Measurements from ENCODE around the gene EIF4A3.

Gene EIF4A3

GRCh38 chr17:80183581-80184422 is 36.9 kb upstream of the EIF4A3 start:
- TF ChIP-seq CTCF (IDR thresholded peaks at IDR 0.05; ENCODE audit: borderline replicate concordance, control extremely low read depth, extremely low read depth, insufficient read depth, missing control alignments), result no peak
- in situ Hi-C loops (cut with MboI; ENCODE audit: low sequenced_read_pairs, unreplicated experiment), result no loop called here
- DNase-seq (ENCODE audit: low spot score), result no peak

GRCh38 chr17:80182845-80183223 is 35.9 kb upstream of the EIF4A3 start:
- TF ChIP-seq CTCF (IDR thresholded peaks at IDR 0.05; ENCODE audit: borderline replicate concordance, control extremely low read depth, extremely low read depth, insufficient read depth, missing control alignments), result no peak
- DNase-seq (ENCODE audit: low spot score), result no peak
- in situ Hi-C loops (cut with MboI; ENCODE audit: low sequenced_read_pairs, unreplicated experiment), result no loop called here

GRCh38 chr17:80182118-80182844 is 35.4 kb upstream of the EIF4A3 start:
- no peak for TF ChIP-seq CTCF (IDR thresholded peaks at IDR 0.05; ENCODE audit: borderline replicate concordance, control extremely low read depth, extremely low read depth, insufficient read depth, missing control alignments)
- no peak for DNase-seq (ENCODE audit: low spot score)
- in situ Hi-C loops (cut with MboI; ENCODE audit: low sequenced_read_pairs, unreplicated experiment), result no loop called here

- DNase-seq (ENCODE audit: low spot score), result no peak
- in situ Hi-C loops (cut with MboI; ENCODE audit: low sequenced_read_pairs, unreplicated experiment), result no loop called here
- no peak for TF ChIP-seq CTCF (IDR thresholded peaks at IDR 0.05; ENCODE audit: borderline replicate concordance, control extremely low read depth, extremely low read depth, insufficient read depth, missing control alignments)
Observed at GRCh38 chr17:80181431-80181830, 34.5 kb upstream of the EIF4A3 start.

- in situ Hi-C loops (cut with MboI; ENCODE audit: low sequenced_read_pairs, unreplicated experiment), result no loop called here
Observed at GRCh38 chr17:80180192-80180591, 33.3 kb upstream of the EIF4A3 start.

More at GRCh38 chr17:80180192-80180591, 33.3 kb upstream of the EIF4A3 start:
- DNase-seq (ENCODE audit: low spot score), result no peak
- TF ChIP-seq CTCF (IDR thresholded peaks at IDR 0.05; ENCODE audit: borderline replicate concordance, control extremely low read depth, extremely low read depth, insufficient read depth, missing control alignments), result no peak

Measured in GM13976 (cell line).